HG02870 (cell line): ENCODE data around the gene SENP3.
"Not testable (repeated sequence)": the region's sequence is repeated elsewhere in the genome, so short reads cannot be mapped to it uniquely, and the experiment has no call there.

Experiments used
- ATAC-seq: cut with Tn5 transposase; IDR thresholded peaks from one replicate; pipeline ENCODE4 v1.9.1; 2021; ENCODE audit warnings: mild to moderate bottlenecking, moderate library complexity; ENCODE audit not compliant: unreplicated experiment

Gene SENP3

DNA sequence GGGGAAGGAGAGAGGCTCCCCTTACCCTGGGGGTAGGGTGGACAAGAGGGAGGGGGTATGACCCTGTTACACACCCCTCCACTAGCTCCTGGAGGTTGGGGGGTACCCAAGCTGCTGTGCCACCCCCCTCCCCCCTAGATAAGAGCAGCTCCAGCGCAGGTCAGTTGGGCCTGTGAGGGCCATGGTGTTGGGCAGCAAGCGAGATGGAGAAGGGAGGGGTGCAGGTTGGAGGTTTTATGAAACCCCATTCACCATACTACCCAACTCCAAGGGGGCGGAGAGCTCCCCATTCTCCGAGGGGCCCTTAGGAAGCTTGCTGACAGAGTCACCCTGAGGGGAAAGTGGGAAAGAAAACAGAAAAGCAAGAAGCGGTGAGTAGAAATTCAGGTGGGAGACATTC, 29.9 kb downstream of the SENP3 start:
- ATAC-seq = no peak

DNA sequence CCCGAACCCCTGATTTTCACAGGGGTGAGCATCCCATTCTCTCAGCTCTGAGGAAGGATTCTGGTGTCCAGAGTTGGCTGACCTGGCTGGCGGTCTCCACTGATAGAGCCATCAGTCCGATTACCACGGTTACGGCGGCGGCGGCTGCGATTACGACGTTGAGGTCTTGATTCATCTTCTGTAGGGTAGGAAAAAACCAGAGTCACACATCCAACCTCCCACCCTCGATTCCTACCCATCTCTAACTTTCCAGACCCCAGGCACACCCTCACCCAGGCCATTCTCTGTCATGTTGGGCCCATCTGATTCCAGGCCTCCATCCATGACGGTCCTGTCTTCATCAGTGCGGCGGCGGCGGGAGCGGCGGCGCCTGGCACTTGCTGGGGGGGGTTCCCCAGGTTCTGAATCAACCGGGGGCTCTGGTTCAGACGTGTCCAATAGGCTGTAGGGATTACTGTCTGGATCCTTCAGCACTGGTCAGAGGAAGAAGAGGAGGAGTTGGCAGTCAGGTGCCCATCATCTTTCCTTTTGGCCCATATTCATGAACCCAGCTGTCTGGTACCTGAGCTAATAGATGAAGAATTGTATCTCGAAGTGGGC, 30.8 kb downstream of the SENP3 start:
- ATAC-seq = no peak

DNA sequence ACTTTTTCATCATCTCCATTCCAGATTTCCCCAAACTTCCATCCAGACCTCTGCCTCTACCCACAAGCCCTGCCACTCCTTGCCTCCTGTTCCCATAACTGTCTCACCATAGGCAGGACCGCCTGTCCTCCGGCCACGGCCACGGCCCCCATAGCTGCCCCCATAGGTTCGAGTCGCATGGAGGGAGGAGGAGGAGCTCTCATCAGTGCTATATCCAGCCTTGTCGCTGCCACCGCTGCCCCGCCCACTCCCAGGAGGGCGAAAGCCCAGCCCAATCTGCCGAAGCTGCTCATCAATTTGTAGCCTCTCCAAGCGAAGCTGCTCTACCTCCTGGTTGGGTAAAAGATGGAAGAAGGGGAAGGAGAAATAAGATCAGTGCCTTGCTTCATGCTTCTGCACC, 31.6 kb downstream of the SENP3 start:
- no peak for ATAC-seq

DNA sequence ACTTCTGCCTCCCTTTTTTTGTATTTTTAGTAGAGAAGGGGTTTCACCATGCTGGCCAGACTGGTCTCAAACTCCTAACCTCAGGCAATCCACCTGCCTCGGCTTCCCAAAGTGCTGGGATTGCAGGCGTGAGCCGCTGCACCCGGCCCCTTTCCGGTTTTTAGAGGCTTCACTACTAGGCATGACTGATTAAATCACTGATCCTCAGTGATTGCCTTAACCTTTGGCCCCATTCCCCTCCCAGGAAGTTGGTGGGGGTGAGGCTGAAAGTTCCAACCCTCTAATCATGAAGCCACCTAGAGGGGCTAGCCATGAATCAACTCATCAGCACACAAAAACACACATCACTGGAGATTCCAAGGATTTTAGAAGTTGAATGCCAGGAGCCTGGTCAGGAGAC, 35.8 kb downstream of the SENP3 start:
- not testable (repeated sequence) for ATAC-seq

DNA sequence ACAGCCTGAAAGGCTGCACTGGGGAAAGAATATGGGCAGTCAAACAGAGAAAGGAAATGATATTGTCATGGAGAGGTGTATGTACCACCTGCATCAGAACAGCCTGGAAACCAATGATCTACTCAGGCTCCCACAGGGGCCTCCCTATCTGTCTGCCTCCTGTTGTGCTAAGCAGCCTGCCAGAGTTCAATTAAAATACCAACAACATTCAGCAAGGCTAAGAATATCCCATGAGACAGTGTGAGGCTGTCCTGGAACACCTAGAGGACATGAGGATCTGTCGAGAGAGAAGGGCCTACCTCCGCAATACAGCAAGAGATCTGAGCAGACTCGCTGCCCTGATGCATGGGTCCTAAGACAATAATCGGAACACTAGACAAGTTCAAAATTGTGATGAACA, 44.6 kb downstream of the SENP3 start:
- no peak for ATAC-seq

DNA sequence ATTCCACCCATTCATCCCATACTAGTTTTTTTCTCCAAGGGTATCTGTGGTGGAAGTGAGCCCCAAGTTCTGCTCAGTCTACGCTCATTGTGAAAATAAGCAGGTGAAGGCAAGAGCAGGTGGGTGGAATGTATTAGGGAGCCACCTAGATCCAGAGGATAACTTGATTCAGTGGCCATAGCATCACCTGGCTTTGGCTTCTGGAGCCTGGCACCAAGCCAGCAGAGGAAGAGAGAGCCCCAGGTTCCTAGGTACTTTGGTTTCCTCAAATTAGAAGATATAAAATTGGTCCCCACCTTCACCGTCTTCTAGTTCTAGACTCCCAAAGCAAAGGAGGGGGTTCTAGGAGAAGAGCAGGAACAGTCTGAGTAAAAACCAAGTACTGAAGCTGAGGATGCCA, 48.9 kb downstream of the SENP3 start:
- no peak for ATAC-seq

DNA sequence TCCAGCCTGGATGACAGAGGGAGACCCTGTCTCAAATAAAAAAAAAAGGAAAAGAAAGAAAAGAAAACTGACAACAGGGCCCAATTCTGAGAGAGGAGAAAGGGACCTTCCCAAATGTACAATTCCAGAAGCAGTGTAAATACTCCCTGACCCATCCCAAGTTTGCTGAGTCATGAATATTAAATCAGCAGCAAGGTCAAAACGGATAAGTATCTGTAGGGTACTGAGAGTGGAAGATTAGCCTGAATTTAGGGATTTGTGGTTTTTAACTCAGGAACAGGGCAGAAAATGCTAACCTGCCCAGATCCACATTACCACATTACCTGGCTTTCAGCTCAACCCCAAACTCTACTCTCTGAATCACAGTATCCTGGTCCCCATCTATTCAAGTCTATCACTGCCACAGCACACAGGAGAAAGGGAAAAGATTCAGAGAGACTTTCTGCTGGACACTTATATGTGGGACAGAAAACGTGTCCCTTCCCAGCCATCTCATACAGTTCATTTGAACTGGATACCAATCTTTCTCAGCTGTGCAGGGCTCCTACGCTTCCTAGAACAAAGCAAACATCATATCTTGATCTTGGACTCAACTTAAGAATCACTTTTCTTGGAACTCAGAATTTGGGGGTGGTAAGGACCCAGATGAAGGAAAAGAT, 50.0 kb downstream of the SENP3 start:
- no peak for ATAC-seq

DNA sequence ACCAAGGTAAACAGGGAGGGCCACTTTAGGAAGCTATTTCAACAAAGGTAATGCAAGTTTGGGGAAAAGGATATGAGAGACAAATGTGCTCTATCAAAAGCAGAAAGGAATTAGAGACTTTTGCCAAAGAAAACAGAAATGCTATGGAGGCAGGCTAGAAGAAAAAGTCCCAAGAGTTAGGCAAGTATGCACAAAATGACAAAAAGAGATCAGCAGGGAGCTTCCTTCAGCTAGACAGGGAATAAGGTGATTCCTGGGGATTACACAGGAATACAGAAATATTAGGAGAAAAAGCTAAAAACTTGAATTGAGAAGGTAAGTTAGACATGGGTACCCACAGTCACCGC, 50.5 kb downstream of the SENP3 start:
- ATAC-seq = no peak

DNA sequence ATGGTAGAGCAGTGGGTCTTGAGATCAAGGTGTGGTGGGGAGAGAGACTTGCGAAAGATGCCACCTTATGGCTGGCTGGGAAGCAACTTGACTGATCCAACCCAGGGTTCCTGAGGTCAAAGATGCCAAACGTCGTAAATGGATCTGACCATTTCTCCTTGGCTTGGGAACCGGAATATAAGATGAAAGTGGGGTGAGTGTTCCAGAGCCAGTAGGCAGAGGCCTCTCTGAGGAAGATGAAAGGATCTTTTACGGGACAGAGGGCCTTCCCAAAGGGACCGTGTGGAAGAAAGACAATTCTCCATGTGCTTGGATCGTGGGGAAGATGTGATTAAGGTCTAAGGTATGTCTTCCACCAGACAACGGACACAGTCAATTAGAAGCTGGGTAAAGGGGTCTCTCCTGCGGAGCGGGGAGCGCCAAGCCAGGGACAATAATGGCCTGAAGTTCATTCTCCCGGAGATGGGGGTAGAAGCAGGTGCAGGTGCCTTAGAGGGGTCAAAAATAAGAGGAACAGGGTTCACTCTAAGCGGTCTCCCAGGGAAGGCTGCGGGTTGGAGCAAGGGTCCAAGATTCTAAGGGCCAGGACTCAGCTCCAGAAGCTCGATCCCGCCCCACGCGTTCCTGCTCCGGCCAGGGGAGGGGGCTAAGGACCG, 52.2 kb downstream of the SENP3 start:
- no peak for ATAC-seq

DNA sequence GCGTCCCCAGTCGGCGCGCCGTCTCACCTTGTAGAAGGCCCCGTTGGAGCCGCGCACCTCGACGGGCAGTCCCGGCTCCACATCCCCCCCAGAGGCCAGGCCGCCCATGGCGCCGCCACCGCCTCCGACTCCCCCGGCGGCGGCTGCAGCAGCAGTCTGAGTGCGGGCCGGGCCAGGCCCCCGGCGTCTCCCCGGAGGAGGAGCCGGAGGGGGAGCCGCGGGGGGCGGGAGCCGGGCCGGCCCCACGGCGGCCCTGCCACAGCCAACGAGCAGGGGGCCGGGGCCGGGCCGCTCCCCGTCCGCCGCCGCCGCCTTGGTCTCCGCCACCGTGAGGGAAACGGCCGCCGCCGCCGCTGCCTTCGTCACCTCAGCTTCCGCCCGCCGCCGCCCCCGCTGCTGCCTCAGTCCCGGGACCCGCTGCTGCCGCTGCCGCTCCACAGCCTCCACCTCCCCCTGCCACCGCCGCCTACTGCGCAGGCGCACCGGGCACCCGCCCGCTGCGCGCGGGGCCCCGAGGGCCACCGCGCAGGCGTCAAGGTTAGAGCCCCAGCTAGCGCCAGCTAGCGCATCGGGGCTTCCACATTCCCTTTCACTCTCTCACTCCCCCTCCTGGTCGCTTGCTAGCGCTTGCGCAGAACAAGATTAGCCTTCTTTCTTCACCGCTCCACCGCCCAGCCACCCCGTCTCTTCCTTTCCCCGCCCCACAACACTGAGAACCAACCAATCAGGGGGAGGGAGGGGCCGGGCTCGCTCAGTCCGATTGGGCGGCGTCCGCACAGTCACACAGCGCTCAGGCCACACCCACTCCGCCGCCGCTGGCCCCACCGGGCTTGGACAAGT, 52.9 kb downstream of the SENP3 start, which contains the start of gene FXR2:
FXR2 (minus strand) TSS at position 473 of the 840 bp plus-strand sequence; CDS start at position 108, 365 bp downstream.
- peak; percentile 84 for ATAC-seq

DNA sequence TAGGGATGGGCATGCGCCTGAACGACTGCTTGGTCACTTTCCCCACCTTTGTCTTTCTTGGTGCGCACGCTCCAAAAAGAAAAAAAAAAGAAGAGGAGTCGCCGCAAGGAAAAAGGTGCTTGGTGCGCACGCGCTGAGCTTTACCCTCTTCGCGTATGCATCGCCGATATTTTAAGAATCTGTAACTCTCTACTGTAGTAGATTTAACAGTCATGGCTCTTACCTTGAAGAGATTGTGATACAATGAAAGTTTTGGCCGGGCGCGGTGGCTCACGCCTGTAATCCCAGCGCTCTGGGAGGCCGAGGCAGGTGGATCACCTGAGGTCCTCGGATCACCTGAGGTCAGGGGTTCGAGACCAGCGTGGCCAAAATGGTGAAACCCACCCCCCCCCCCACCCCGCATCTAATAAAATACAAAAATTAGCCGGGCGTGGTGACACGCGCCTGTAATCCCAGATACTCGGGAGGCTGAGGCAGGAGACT, 53.6 kb downstream of the SENP3 start:
- ATAC-seq = no peak

DNA sequence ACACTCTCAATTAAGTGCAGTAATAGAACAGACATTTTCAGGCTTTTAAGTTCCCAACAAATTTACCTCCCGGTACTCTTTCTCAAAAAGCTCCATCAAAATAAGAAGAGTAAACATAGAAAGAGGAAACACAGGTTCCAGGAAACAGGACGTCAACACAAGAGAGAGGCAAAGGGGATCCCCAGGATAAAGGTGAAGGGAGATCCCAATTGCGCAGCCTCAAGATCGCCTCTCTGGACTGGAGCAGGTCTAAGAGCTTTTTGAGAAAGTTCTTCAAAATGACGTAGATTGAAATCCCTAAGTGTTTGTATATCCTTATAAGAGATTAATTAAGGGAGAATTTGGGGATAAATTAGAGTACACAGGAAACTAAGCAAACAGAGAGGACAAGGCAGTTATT, 56.9 kb downstream of the SENP3 start:
- ATAC-seq = no peak

DNA sequence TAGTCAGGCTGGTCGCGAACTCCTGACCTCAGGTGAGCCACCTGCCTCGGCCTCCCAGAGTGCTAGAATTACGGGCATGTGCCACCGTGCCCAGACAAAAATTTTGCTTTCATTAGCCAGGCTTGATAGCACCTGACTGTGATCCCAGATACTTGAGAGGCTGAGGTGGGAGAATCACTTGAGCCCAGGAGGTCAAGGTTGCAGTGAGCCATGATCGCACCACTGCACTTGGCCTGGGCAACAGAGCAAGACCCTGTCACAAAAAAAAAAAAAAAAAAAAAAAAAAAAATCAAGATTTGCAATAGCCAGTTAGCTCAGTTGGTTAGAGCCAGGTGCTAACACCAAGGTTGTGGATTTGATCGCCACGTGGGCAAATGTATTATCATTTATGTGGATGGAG, 59.1 kb downstream of the SENP3 start:
- no peak for ATAC-seq
